ENCODE results near the gene GALR3.
A peak's percentile ranks its signal among the peaks of the same experiment; 100 is the strongest.

The GALR3 gene

GRCh38 chr22:37807410-37808293, 15.5 kb upstream of the GALR3 start, which contains the start of gene GCAT (continued):
- no peak for TF ChIP-seq ZNF280C (tag by site-specific recombination; IDR thresholded peaks at IDR 0.05)
- no peak for TF ChIP-seq SETDB1 (IDR thresholded peaks at IDR 0.05; ENCODE audit: insufficient read length, low read length)
- no peak for TF ChIP-seq AEBP2 (tag by site-specific recombination; IDR thresholded peaks at IDR 0.05; ENCODE audit: borderline replicate concordance)
- peak; percentile 87 for TF ChIP-seq KLF8 (tag by site-specific recombination; IDR thresholded peaks at IDR 0.05)
- TF ChIP-seq KLF17 (tag by site-specific recombination; IDR thresholded peaks at IDR 0.05), result 0 out of 2 replicates have a peak, but pooled peaks have one; percentile 14
- TF ChIP-seq ZNF768 (tag by site-specific recombination; IDR thresholded peaks at IDR 0.05), result no peak
- TF ChIP-seq ZBTB21 (tag by site-specific recombination; IDR thresholded peaks at IDR 0.05), result no peak
- no peak for TF ChIP-seq ZNF488 (tag by site-specific recombination; IDR thresholded peaks at IDR 0.05)
- no peak for TF ChIP-seq ZNF184 (tag by site-specific recombination; IDR thresholded peaks at IDR 0.05)
- peak; percentile 57 for TF ChIP-seq ZBTB11 (tag by site-specific recombination; conservative IDR thresholded peaks at IDR 0.05; ENCODE audit: low read depth)
- TF ChIP-seq ZNF704 (tag by site-specific recombination; IDR thresholded peaks at IDR 0.05), result no peak
- peak; percentile 87; the same call in 1 of the 2 replicates for TF ChIP-seq ZEB2 (tag by site-specific recombination; IDR thresholded peaks at IDR 0.05)
- no peak for TF ChIP-seq ZNF707 (tag by site-specific recombination; IDR thresholded peaks at IDR 0.05)
- peak; percentile 82 for TF ChIP-seq ZNF341 (tag by site-specific recombination; IDR thresholded peaks at IDR 0.05; ENCODE audit: low read depth)
- TF ChIP-seq ZNF26 (tag by site-specific recombination; IDR thresholded peaks at IDR 0.05), result no peak
- no peak for TF ChIP-seq RBAK (tag by site-specific recombination; IDR thresholded peaks at IDR 0.05)
- no peak for TF ChIP-seq ZNF596 (tag by site-specific recombination; IDR thresholded peaks at IDR 0.05)
- TF ChIP-seq ZNF398 (tag by site-specific recombination; IDR thresholded peaks at IDR 0.05), result peak; percentile 34
- TF ChIP-seq BCL6B (tag by site-specific recombination; IDR thresholded peaks at IDR 0.05), result no peak
- TF ChIP-seq ZSCAN23 (tag by site-specific recombination; IDR thresholded peaks at IDR 0.05), result 0 out of 2 replicates have a peak, but pooled peaks have one; percentile 21
- peak; percentile 95 for TF ChIP-seq KLF9 (tag by site-specific recombination; IDR thresholded peaks at IDR 0.05; ENCODE audit: low read depth)
- peak; percentile 96 for TF ChIP-seq ZNF600 (tag by site-specific recombination; IDR thresholded peaks at IDR 0.05)
- TF ChIP-seq HOXD13 (CRISPR knock-in tag; IDR thresholded peaks at IDR 0.05; ENCODE audit: borderline replicate concordance), result no peak

All from HEK293 (cell line).